Panc1 (cell line): Measurements from ENCODE around the gene TTC27. TPM values are rescaled to one million over a fixed set of nuclear protein-coding genes. Genes with fewer than 3 reads are reported as not detected.

Experiments
- ATAC-seq: fragments of 200-7000 bp; cut with Tn5 transposase; 2 replicates; pipeline ENCODE4 v1.9.1; 2020; ENCODE audit warnings: mild to moderate bottlenecking, moderate library complexity
- BruUV-seq: library from RNA; stranded (reverse); fragments of 400-500 nt; replicated peaks from 2 replicates; lab custom pipeline; 2021; lab: Mats Ljungman, UMichigan
- CTCF ChIA-PET: fragments of 300-600 bp; sonication (Branson Sonifier 250); formaldehyde crosslinking; loops from one replicate; lab custom pipeline; 2022; ENCODE audit warnings: antibody characterized with exemption; lab: Charles Lee
- POLR2A ChIA-PET: fragments of 300-600 bp; sonication (Branson Sonifier 250); formaldehyde crosslinking; loops from one replicate; lab custom pipeline; 2022; ENCODE audit warnings: antibody characterized with exemption; lab: Charles Lee
- DNase-seq: peaks from one replicate; pipeline ENCODE4 v3.0.0-alpha.2; 2010; ENCODE audit warnings: low read depth, low spot score
- H3K27ac ChIP-seq: 2 replicates; pipeline ENCODE4 v1.5.1; 2011; ENCODE audit warnings: mild to moderate bottlenecking, low read length, inconsistent platforms
- H3K27me3 ChIP-seq: fragments of 200-500 bp; sonication (Bioruptor generic); 2 replicates; pipeline ENCODE4 v1.6.0; 2014; ENCODE audit warnings: low read length, inconsistent platforms; ENCODE audit not compliant: control insufficient read depth, insufficient read depth
- H3K36me3 ChIP-seq: fragments of 200-500 bp; sonication (Bioruptor generic); 2 replicates; pipeline ENCODE4 v1.5.1; 2014; ENCODE audit warnings: inconsistent platforms, mild to moderate bottlenecking, low read length, moderate library complexity; ENCODE audit not compliant: control insufficient read depth, insufficient read depth
- H3K4me1 ChIP-seq: 2 replicates; pipeline ENCODE4 v1.5.1; 2011; ENCODE audit warnings: inconsistent platforms, mild to moderate bottlenecking, low read length, moderate library complexity; ENCODE audit not compliant: control insufficient read depth, insufficient read depth
- H3K4me3 ChIP-seq, 2 experiments: 2 replicates each; pipeline ENCODE4 v1.5.1; 2011 to 2012; ENCODE audit warnings: low read depth in 2 of 2, low read length in 2 of 2, mild to moderate bottlenecking in 2 of 2, inconsistent platforms in 1 of 2, moderate library complexity in 1 of 2
- H3K9me3 ChIP-seq: fragments of 200-500 bp; sonication (Bioruptor generic); 2 replicates; pipeline ENCODE4 v1.5.1; 2014; ENCODE audit warnings: low read depth, mild to moderate bottlenecking, inconsistent platforms, low read length, moderate library complexity; ENCODE audit not compliant: control insufficient read depth, insufficient read depth
- CTCF ChIP-seq: fragments of 450-650 bp; IDR thresholded peaks from 2 replicates; pipeline ENCODE4 v1.5.1; 2017; ENCODE audit warnings: mild to moderate bottlenecking
- POLR2AphosphoS5 ChIP-seq: IDR thresholded peaks from 2 replicates; pipeline ENCODE4 v1.6.1; 2012; ENCODE audit warnings: mild to moderate bottlenecking, low read depth, low read length, moderate library complexity
- REST ChIP-seq, 2 experiments: IDR thresholded peaks; 2 replicates each; pipeline ENCODE4 v1.6.1; 2011 to 2012; ENCODE audit warnings: low read depth in 2 of 2, control low read depth in 1 of 2, low read length in 1 of 2, mild to moderate bottlenecking in 1 of 2, moderate library complexity in 1 of 2; ENCODE audit not compliant: insufficient read depth in 1 of 2
- SIN3A ChIP-seq: IDR thresholded peaks from 2 replicates; pipeline ENCODE4 v1.6.1; 2012; ENCODE audit warnings: low read depth, mild to moderate bottlenecking, low read length, moderate library complexity, borderline replicate concordance; ENCODE audit not compliant: insufficient read depth
- TCF7L2 ChIP-seq: IDR thresholded peaks from 2 replicates; pipeline ENCODE4 v1.6.1; 2011; ENCODE audit warnings: mild to moderate bottlenecking, low read depth, low read length, inconsistent platforms
- in situ Hi-C: cut with HindIII; loops from 2 replicates; pipeline ENCODE4 v1.10.0; 2016; ENCODE audit warnings: low sequenced_read_pairs, low pct_unique_long_range_greater_than_20kb
- intact Hi-C: fragments of 100-400 bp; cut with micrococcal nuclease; formaldehyde crosslinking; loops from one replicate; pipeline ENCODE4 v1.10.0; 2022; ENCODE audit not compliant: unreplicated experiment
- total RNA-seq: library from RNA; stranded (reverse); gene quantifications from one replicate; pipeline ENCODE4 v1.2.1, GENCODE V29; 2021; ENCODE audit not compliant: unreplicated experiment

TTC27 gene
- total RNA-seq, 1 experiment from 2014 or later = 24.7 TPM

GRCh38 chr2:32863803-32864202 lies 236.0 kb downstream of the TTC27 start:
- no TSS peak for BruUV-seq
- ATAC-seq = no peak
- intact Hi-C loops (no loop called here), in situ Hi-C loops (no loop called here)
- no peak overlapping the region for H3K27ac ChIP-seq
- H3K36me3 ChIP-seq = no peaks in the 10 kb centered on the region
- no peaks in the 10 kb centered on the region for H3K4me1 ChIP-seq
- H3K27me3 ChIP-seq = no peaks in the 10 kb centered on the region
- TF ChIP-seq POLR2AphosphoS5 = no peak
- no peak for TF ChIP-seq CTCF
- no peak for TF ChIP-seq SIN3A
- no peak for TF ChIP-seq TCF7L2
- TF ChIP-seq REST (IDR thresholded peaks at IDR 0.05; ENCODE audit: insufficient read depth in 1 of 2, low read depth in 2 of 2, low read length in 1 of 2) = no peak
- DNase-seq = no peak
- no peak overlapping the region for H3K4me3 ChIP-seq
- ChIA-PET POLR2A (no interaction called here), CTCF (no interaction called here)
- H3K9me3 ChIP-seq = no peaks in the 10 kb centered on the region

- ChIA-PET CTCF (no interaction called here), POLR2A (no interaction called here)
- BruUV-seq = no TSS peak
- no peak for TF ChIP-seq POLR2AphosphoS5
- no peak for TF ChIP-seq SIN3A
- no peak for TF ChIP-seq REST (IDR thresholded peaks at IDR 0.05; ENCODE audit: insufficient read depth in 1 of 2, low read depth in 2 of 2, low read length in 1 of 2)
- TF ChIP-seq CTCF = no peak
- TF ChIP-seq TCF7L2 = no peak
- in situ Hi-C loops (no loop called here), intact Hi-C loops (no loop called here)
- H3K4me1 ChIP-seq = no peaks in the 10 kb centered on the region
- H3K9me3 ChIP-seq = no peaks in the 10 kb centered on the region
- ATAC-seq (0 out of 2 replicates have a peak, but pooled peaks have one; percentile 65), DNase-seq (no peak)
- H3K27ac ChIP-seq = no peak overlapping the region
- H3K27me3 ChIP-seq = no peaks in the 10 kb centered on the region
- no peaks in the 10 kb centered on the region for H3K36me3 ChIP-seq
- no peak overlapping the region for H3K4me3 ChIP-seq
These were observed 236.7 kb downstream of the TTC27 start for GRCh38 chr2:32864334-32865111.
